AG04450 (cell line): ENCODE data around the gene CCNJL. TPM values are rescaled to one million over a fixed set of nuclear protein-coding genes. Genes with fewer than 3 reads are reported as not detected.

Source experiments
- CTCF ChIA-PET: fragments of 300-600, 350-600 bp; formaldehyde crosslinking; extraction: SDS; loops from one replicate; lab custom pipeline; 2022; ENCODE audit warnings: antibody characterized with exemption, inconsistent platforms; lab: Charles Lee
- POLR2A ChIA-PET: fragments of 350-600 bp; formaldehyde crosslinking; extraction: SDS; loops from one replicate; lab custom pipeline; 2021; ENCODE audit warnings: antibody characterized with exemption, inconsistent platforms; lab: Yijun Ruan, JAX
- DNase-seq: peaks from one replicate; pipeline ENCODE4 v3.0.0-alpha.2; 2011; ENCODE audit warnings: low read depth, low spot score
- H3K27ac ChIP-seq: one replicate; pipeline ENCODE4 v1.5.1; 2012; ENCODE audit warnings: low read depth, low read length, control low read depth
- H3K27me3 ChIP-seq: one replicate; pipeline ENCODE4 v1.6.0; 2012; ENCODE audit warnings: low read length; ENCODE audit not compliant: control insufficient read depth, insufficient read depth
- H3K4me3 ChIP-seq: 2 replicates; pipeline ENCODE4 v1.5.1; 2011; ENCODE audit warnings: mild to moderate bottlenecking, low read depth, low read length, control low read depth
- H3K9me3 ChIP-seq: 2 replicates; pipeline ENCODE4 v1.5.1; 2012; ENCODE audit warnings: low read length; ENCODE audit not compliant: control insufficient read depth, insufficient read depth
- polyA plus RNA-seq: library from polyadenylated mRNA; depleted of rRNA; stranded (reverse); fragments of >200 nt; gene quantifications from 2 replicates; pipeline ENCODE4 v1.2.3, GENCODE V29; 2011
- TF ChIP-seq, protein P1 (sequence below): IDR thresholded peaks from 2 replicates; pipeline ENCODE4 v1.5.1; 2011; ENCODE audit warnings: low read depth, low read length, control low read depth, inconsistent platforms

The CCNJL gene
- polyA plus RNA-seq, 1 experiment = 3.8 TPM

DNA sequence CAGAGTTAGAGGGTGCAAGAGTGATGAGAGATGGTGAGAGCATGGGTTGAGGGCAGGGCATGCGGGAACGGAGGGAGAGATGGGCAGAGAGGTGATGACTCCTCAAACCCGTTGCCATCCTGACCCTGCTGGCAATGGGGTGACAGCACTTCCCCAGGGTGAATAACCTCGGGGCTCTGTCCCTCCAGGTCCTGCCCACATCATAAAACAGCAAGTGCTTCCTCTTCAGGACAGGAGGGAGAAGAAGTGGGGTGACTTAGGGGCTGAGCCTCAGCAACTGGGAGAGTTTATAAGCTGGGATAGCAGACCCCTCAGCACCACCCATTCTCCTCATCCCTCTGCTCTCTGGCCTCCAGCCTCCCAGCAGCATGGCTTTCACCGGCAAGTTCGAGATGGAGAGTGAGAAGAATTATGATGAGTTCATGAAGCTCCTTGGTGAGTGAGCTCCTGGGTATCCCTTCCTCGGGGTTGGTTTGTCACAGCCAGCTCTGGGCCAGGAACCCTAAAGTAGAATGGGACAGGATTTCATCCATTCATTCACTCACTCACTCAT, 83.1 kb downstream of the CCNJL start, which contains the start of gene FABP6:
Gene FABP6 (plus strand): TSS at position 317 of the 553 bp plus-strand sequence. CDS start 52 bp downstream, at position 369.
- no peak for DNase-seq
- TF ChIP-seq, protein P1, sequence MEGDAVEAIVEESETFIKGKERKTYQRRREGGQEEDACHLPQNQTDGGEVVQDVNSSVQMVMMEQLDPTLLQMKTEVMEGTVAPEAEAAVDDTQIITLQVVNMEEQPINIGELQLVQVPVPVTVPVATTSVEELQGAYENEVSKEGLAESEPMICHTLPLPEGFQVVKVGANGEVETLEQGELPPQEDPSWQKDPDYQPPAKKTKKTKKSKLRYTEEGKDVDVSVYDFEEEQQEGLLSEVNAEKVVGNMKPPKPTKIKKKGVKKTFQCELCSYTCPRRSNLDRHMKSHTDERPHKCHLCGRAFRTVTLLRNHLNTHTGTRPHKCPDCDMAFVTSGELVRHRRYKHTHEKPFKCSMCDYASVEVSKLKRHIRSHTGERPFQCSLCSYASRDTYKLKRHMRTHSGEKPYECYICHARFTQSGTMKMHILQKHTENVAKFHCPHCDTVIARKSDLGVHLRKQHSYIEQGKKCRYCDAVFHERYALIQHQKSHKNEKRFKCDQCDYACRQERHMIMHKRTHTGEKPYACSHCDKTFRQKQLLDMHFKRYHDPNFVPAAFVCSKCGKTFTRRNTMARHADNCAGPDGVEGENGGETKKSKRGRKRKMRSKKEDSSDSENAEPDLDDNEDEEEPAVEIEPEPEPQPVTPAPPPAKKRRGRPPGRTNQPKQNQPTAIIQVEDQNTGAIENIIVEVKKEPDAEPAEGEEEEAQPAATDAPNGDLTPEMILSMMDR = no peak
- Histone ChIP-seq H3K4me3 (no peak within 1 kb of the TSS), H3K27me3 (no peaks in the 10 kb centered on the region), H3K9me3 (no peaks in the 10 kb centered on the region), H3K27ac (no peak within 1 kb of the TSS)
- ChIA-PET CTCF (no interaction called here), POLR2A (no interaction called here)

DNA sequence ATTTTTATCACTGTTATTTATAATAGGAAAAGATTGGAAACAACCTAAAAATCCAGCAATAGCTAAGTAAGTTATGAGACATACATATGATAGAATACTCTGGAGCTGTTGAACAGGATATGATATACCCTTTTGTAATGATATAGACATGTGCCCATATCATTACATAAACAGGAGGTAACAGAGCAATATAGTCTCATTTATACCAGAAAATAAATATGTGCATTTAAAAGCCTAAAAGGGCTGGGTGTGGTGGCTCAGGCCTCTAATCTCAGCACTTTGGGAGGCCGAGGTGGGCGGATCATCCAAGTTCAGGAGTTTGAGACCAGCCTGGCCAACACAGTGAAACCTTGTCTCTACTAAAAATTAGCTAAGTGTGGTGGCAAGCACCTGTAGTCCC, 85.4 kb downstream of the CCNJL start:
- TF ChIP-seq, protein P1 = no peak
- no peaks in the 10 kb centered on the region for H3K27me3 ChIP-seq
- ChIA-PET CTCF (no interaction called here), POLR2A (interaction anchor here (0.7 kb wide), 2 partner anchors 149 to 162 kb away, joined by 5 to 7 read pairs; no protein-coding TSS in a partner anchor)
- H3K4me3 ChIP-seq = no peak overlapping the region
- no peaks in the 10 kb centered on the region for H3K9me3 ChIP-seq
- DNase-seq = no peak
- no peak overlapping the region for H3K27ac ChIP-seq

- H3K9me3 ChIP-seq = no peaks in the 10 kb centered on the region
- ChIA-PET CTCF (interaction anchor here (2.5 kb wide), 1 partner anchor 23 kb away, joined by 9 read pairs; no protein-coding TSS in a partner anchor), POLR2A (interaction anchor here (0.6 kb wide), 1 partner anchor 129 kb away, joined by 3 read pairs; no protein-coding TSS in a partner anchor)
- H3K4me3 ChIP-seq = no peak overlapping the region
- no peak overlapping the region for H3K27ac ChIP-seq
- H3K27me3 ChIP-seq = peaks cover 7% of the 10 kb centered on the region
- no peak for DNase-seq
- TF ChIP-seq, protein P1 = no peak
Observed at GRCh38 chr5:160221082-160221481, 91.3 kb downstream of the CCNJL start.

DNA sequence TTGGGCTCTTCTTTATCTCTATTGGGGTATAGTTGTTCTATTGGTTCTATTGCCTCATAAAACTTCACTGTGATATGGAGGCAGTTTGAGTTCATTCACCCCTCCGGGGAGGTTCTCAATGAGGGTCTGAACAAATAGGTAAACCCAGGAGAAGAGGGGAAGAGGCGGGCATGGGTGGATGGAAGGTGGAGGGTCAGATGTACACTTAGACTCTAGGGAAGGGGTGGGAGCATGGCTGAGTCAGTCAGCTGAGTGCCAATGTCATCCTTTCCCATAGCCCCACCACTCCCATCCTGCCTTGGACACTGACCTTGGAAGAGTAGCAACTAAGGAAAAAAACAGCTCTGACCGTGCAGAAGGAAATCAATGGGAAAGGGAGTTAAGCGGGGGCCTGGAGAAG, 93.0 kb downstream of the CCNJL start:
- Histone ChIP-seq H3K4me3 (no peak overlapping the region), H3K27me3 (peaks cover 11% of the 10 kb centered on the region), H3K9me3 (no peaks in the 10 kb centered on the region), H3K27ac (no peak overlapping the region)
- CTCF ChIA-PET = no interaction called here
- DNase-seq = no peak
- POLR2A ChIA-PET = no interaction called here
- TF ChIP-seq, protein P1 = no peak

DNA sequence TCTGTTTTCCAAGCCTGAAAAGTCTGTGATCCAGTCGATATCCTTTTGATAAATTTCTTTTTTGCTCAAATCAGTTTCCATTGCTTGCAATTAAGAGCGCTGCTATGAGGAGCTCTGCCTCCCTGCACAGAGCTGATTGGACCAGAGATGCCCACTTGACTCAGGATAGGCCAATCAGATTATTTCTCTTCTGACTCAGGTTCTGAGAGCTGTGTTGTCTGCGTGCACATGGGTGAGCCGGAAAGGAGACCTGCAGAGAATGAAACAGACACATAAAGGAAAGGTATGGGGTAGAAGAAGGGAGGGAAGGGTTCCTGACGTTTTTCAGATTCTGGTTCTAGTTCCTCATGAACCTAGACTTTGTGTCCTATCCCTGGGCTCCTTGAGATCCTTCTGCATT, 98.8 kb downstream of the CCNJL start:
- TF ChIP-seq, protein P1 = no peak

More for the DNA sequence above, 98.8 kb downstream of the CCNJL start:
- H3K27ac ChIP-seq = no peak overlapping the region
- no peak for DNase-seq
- ChIA-PET CTCF (interaction anchor here (0.8 kb wide), 1 partner anchor 191 kb away, joined by 3 read pairs; no protein-coding TSS in a partner anchor), POLR2A (interaction anchor here (0.7 kb wide), 1 partner anchor 16 kb away, joined by 3 read pairs; no protein-coding TSS in a partner anchor)
- no peak overlapping the region for H3K4me3 ChIP-seq
- H3K9me3 ChIP-seq = no peaks in the 10 kb centered on the region
- H3K27me3 ChIP-seq = peaks cover 15% of the 10 kb centered on the region
